GM19099 (cell line): Measurements from ENCODE around the gene NTM.

Experiments
- POLR2A ChIP-seq: IDR thresholded peaks from 3 replicates; pipeline ENCODE4 v1.6.1; 2011; ENCODE audit warnings: low read depth; ENCODE audit not compliant: insufficient read length; ENCODE audit errors: extremely low read depth

Gene NTM

DNA sequence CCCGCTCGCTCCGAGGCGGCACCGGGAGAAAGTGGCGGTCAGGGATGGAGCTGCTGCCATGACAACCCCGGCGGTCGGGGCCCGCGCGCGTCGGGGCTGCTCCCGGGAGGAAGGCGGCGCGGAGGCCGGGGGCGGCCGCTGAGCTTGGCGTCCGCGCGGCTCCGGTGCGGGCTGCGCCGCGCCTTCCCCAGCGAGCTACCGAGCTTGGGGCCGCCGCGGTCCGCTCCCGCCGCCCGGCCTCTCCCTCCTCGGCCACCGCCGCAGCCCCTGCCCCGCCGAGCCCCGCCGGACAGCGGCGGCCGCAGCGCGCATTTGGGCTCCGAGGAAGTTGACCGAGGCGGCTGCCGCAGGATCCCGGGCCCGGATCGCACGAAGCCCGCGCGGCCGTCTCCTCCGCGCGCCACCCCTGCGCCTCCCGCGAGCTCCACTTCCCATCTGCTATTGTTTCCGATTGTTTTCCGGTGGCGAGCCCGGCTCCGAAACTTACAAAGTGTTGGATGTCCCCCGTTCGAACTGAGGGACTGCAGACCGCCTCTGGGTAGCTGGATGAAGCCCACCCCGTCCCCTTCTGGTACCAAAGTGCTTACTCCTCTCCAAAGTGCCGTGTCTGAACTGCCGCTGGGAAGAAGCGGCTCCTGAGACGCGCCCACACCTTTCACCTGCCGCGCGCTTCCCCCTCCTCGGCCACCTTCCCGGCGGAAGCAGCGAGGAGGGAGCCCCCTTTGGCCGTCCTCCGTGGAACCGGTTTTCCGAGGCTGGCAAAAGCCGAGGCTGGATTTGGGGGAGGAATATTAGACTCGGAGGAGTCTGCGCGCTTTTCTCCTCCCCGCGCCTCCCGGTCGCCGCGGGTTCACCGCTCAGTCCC, 540.3 kb downstream of the NTM start:
- no peak for TF ChIP-seq POLR2A

DNA sequence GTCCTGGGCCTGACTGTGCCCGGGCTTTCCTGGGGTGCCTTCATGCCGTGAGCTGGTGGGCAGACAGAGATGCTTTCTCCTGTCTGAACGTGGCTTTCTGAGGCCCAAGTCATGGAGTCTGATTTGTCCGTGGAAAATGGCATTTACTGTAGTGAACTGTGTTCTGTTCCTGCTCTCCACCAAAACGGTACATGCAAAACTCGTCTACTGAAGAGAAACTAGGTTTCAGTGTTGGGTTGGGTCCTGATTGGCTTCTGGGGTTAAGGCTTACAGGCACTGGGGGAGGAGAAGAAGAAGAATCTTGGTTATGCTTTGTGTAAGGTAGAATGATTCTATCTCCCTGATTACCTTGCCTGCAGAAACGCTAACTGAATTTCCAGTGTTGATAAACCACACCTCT, 541.7 kb downstream of the NTM start:
- no peak for TF ChIP-seq POLR2A

DNA sequence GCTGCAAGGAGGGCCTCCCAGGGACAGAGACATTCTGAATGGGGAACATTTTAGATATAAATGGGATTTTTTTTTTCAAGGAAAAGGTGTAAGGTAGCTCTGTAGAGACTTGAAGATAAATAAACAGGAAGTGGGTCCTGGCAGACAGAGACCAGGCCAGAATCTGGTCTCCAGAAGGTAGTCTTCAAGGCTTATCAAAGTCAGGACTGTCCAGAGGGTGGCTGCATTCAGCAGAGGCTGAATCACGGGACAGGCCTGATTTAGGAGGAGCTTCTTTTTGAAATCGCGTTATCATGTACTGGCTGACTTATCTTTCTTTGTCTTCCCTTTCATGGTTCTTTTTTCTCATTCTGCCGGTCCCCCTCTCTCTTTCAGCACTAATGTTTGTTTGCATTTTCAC, 542.9 kb downstream of the NTM start:
- no peak for TF ChIP-seq POLR2A

DNA sequence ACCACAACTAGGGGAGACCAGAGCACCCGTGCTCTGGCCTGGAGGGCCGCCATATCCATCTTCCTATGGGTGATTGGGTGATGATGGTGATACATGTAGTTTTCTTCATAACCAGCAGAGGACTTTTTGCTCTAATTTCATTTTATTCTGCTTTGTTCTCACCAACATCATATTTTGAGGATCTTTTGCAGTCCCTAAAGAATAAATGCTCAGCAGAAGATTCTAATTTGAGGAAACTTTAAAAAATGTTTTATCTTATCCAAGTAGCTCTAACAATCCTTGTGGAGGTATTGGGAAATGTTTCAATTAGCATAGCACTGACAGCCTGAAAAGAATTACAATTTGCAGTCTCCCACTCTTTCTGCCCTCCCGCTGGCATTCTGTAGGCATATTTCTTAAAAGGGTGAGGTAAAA, 544.0 kb downstream of the NTM start:
- TF ChIP-seq POLR2A, result no peak

DNA sequence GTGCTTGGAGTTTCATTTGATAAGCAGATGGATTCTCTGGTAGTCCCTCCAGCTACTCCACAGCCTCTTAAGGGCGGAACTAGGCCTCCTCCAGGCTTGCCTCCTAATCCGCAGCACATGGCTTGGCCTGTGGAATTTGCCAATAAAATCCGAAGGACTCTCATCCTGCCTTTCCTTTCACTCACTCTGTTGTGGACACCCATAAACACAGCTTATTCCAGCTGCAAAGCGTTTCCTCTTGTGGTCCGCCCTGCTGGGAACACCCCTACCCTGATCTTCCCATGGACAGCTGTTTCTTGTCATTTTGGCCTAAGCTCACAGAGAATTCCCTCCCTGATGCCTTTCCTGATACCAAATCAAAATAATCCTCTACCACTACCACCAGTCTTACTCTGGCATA, 546.2 kb downstream of the NTM start:
- TF ChIP-seq POLR2A, result no peak

DNA sequence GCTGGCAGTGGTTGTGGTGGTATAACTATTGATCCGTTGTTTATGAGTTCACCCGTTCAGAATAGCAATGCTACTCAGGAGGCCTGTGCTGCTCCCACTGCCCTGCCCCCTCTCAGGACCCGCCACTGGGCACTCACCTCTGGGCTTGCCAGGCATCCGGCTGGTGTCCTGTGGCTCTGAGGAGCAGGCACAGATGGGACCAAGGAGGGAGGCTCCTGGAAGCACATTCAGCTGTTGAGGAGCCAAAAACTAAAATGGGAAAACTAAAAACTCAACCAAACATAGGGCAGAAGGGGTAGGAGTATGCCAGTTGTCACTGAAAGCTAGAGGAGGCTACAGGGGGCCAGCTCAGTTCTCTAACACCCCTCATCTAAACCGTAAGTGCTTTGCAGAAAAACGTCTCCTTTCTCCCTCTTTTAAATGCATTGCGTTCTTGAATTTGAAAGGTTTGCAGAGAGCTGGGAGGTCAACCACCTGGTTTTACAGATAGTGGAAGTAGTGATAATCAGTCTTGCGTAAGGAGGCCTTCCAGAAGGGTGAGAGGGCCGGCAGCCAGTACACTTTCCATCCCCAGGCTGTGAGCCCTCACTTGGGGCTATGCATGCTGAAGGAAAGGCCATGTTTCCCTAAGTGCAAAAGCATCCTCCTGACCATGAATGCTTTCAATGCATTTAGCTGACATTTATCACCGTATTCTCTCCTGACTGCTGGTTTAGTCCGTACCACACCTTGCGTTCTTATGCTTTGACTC, 547.4 kb downstream of the NTM start:
- TF ChIP-seq POLR2A, result no peak

DNA sequence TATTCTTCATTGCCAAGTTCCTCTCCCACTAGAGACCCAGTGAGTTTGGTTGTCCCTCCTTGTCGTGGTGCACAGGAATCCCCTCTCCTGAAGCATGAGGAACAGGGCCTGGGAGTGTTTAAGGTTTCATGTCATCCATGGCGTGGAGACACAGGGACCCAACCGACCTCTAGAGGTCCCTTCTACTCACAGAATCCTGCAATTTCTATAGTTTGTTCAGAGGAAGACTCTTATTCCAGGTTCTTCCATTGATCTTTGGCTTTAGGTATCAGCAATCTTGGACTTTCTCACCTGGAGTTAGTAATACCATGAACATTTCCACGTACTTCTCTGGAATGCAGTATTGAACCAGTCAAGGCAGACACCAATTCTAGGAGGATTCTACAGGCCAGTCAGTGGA, 548.2 kb downstream of the NTM start:
- TF ChIP-seq POLR2A, result no peak

DNA sequence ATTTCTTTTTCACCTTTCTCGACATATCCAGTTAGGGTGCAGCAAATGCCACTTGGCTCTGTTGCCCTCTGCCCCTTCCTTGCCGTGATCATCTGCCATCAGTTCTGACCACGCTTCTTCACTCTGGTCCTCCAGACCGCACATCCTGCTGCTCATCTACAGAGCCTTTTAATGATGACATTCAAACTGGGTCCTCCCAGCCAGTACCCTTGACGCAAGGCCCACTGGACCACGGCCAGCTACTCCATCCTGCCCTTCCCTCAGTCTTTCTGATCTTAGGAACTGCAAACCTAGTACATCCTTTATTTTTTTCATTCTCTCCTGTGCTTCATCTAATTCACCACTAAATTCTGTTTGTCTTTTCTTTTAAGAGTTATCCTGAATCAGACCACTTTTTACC, 551.8 kb downstream of the NTM start:
- no peak for TF ChIP-seq POLR2A

DNA sequence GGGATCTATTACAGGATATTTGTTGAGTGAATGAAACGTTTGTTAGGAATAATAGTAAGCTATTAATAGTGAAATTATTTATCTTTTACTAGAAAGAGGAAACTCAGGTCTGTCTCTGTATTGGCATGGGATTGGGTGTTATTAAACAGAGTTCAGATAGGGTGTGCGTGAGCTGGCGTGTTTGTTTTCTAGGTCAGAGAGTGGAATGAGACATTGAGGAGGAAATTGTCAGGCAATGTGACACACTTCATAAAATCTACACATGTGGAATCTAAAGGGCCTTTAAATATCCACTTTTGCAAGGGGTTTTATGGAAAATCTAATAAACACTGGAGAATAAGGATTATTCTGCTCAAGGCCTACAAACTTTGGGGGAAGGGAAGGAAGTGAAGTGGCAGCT, 552.9 kb downstream of the NTM start:
- TF ChIP-seq POLR2A, result no peak

DNA sequence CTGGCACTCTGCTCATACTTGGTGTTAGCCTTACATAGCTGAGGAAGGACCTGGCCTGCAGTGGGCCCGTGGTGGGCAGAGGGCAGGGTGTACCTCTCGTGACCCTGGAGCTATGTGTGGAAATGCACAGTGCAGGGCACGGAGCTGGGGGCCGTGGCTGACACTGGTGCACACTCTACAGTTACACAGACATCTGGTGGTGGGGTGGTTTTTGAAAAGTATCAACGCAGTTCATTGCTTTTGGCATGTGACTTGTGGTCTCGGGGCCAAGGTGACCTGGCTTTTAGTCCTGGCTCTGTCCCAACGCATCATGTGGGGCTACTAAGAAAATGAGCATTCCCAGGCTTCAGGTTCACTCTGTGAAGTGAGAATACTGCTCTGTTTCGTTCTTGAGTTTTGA, 553.6 kb downstream of the NTM start:
- no peak for TF ChIP-seq POLR2A

DNA sequence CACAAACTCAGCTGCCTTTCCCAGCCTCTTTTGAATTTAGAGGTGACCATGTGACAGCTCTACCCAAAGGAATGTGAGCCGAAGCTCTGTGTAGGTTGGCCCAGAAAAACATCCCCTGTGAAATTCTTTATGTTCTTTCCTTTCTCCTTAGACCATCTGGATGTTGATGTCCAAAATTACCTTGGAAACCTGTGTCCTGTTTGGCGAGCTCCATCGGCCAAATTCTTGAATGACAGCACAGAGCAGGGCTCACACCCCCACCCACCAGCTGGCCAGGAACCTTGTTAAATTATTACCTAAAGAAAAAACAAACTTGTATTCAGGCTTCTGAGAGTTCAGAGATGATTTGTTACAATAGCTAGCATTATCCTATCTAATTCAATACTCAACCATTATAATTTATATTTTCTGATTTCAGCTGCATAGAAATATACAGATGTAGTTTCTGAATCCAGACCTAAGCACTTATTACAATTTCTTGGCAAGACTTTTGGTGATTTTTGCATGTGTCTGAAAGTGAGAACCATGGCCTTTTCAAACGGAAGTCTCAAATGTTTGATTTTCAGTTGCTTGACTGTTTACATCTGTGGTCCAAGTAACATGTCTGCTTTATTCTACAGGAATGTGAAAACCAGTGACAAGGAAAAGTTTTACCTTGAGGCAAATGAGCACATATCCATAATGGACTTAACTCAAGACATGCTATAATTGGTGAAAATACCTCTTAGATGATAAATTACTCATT, 554.2 kb downstream of the NTM start:
- no peak for TF ChIP-seq POLR2A

DNA sequence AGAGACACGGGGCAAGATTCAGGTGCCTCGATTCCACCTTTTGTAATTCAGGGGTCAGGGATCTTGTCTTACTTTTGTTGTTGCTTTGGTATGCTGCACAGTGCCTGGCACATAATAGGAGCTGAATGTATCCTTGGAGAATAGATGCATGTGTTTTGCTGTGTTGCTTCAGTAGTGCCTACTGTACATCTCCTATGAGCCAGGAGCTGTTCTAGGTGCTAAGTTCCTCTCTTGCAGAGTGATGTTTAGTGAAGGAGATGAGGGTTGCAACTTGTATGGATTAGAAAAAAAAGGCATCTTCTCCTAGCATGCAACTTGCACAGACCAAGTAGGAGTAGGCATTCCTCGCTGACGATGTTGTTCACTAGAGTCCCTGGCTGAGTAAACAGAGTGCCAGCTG, 555.4 kb downstream of the NTM start:
- no peak for TF ChIP-seq POLR2A

DNA sequence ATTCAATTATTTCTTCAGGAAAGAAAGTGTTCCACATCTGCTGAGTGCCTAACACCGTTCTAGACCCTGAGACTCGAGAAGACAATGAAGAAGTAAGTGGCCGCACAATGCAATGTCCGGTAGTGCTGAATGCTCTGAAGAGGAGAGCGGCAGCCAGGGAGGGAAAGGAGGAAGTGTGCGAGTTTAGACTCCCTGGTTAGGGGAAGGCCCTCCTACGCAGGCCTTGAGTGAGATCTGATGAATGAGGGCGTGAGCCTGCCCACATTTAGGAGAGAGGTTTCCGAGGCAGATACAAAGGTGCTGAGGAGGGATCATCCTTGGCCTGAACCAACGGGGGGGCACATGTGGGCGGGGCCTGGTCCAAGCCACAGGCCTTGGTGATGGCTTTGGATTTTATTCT, 558.6 kb downstream of the NTM start:
- TF ChIP-seq POLR2A, result no peak

DNA sequence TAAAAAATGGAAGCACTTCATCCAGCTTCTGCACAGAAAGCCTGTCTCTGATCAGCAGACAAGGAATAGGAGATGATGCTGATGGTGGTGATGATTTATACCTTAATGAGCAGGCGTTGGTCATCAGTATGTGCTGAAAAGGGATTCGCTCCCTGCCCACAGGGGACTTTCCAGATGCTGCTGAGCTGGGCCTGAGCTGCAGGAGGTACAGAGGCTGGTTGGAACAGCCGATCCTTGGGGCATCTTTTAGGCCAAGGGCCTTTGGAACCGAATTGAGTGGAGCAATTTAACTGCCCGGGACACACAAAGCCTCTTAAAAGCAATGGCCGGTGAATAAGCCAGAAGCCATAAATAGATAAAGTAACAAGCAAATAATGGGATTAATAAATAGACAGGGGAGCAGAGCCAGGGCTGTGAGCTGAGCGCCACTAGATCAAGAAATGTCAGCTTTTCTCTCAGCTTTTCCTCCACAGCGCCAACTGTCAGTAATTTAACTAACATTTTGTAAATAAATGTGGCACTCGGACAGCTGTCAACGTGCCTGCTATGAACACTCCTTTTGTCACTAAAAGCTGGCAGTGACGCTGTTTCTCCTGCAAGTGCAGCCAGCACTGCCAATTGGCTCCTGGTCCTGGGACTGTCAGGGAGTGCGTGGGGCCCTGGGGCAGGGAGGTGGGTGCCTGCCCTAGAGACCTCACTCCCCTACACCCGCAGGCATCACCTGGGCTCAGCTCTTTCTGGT, 562.3 kb downstream of the NTM start:
- no peak for TF ChIP-seq POLR2A

DNA sequence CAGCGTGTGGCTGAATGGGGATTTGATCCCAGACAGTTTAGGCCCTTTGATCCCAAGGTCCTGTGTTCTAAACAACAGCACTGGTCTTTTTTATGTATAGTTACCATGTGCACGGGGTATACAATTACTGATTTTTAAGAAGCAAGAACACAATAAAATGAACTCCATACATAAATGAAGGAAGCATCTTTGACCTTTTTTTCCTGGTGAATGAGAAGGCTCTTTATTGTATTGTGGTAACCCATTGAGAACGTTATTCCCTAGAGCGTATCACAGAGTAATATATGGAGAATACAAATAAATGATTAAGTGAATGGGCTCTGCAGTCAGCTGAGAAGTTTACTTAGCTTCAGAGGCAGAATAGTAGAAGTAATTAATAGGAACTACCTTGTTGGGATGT, 563.6 kb downstream of the NTM start:
- no peak for TF ChIP-seq POLR2A

DNA sequence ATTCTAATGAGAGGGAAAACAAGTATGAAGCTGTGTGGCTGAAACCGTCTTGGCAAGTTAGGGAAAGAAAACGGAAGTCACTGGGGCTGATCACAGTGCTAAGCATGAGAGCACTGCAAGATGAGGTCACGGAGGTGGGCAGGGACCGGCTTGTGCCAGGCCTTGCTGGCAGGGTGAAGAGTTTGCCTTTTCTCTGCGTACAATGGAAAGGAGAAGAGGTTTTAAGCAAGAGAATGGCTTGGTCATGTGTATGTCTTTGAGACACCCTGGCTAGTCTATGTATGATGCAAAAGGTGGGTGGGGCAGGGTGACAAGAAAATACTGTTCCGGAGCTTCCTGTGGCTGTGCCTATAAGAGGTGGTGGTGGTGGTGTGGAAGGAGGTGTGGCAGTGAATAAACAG, 567.9 kb downstream of the NTM start:
- no peak for TF ChIP-seq POLR2A

DNA sequence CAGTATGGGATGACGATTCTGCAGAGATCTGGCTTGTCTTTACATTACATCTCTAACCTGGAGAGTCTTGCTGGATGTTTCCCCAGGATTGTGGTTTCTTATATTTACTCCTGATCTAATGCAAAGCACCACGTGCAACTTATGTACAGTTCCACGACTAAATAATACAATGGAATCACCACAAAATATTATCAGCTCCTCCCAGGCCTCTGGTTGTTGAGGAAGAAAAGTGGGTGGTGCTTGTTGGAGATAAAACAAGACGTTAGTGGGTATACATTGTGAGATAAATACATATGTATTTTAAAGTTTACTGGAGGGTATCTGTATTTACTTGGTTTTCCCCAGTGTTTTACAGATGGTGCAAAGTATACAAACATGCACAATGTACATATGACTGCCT, 569.7 kb downstream of the NTM start:
- TF ChIP-seq POLR2A, result no peak
